Bronchus fibroblast of lung (primary cell): ENCODE measurements around the gene TBC1D3L. TPM values are rescaled to one million over a fixed set of nuclear protein-coding genes. Genes with fewer than 3 reads are reported as not detected.

Source experiments
- total RNA-seq: library from RNA; depleted of rRNA; stranded (reverse); fragments of >200 nt; gene quantifications from 2 replicates; pipeline ENCODE4 v1.2.3, GENCODE V29; 2015

Gene TBC1D3L
- 1.6 and 2.0 TPM in 2 replicates for total RNA-seq

DNA sequence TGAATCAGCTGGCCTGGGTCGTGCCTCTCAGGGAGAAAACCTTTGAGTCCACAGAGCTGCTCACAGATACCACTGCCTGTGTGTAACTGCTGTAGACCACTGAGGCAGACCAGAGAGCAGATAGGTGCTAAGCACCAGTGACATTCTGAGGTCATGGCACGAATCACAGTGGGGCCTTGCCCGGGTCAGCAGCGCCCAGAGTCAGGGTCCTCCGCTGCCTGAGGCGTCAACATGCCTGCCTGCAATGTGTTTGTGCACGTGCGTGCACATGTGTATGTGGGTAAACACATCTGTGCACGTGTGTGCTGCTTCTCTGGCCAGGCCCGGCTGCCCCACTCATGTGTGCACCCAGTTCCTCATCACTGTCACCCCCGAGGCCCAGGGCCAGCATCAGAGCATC is at the start of gene TBC1D3L:
TBC1D3L (minus strand) TSS at position 101 of the 400 bp plus-strand sequence. CDS start 1,540 bp downstream, outside the sequence.

GRCh38 chr17:38003676-38004075 is 14.8 kb upstream of the TBC1D3L start, which contains the start of gene TBC1D3D:
TBC1D3D (plus strand) TSS chr17:38003976; CDS start chr17:38005561, 1,585 bp downstream.

Other genes starting within 250 kb of the TBC1D3L start
- gene HNF1B, start 244.0 kb downstream of the TBC1D3L start, total RNA-seq, result not detected in 2 replicates
- not detected in 2 replicates for gene TBC1D3K, start 64.6 kb downstream of the TBC1D3L start, total RNA-seq
- gene TBC1D3D, start 14.9 kb upstream of the TBC1D3L start, total RNA-seq, result not detected in 2 replicates
- not detected in 2 replicates for gene TBC1D3C, start 79.6 kb upstream of the TBC1D3L start, total RNA-seq
- gene TBC1D3E, start 138.9 kb upstream of the TBC1D3L start, total RNA-seq, result not detected in 2 replicates
- gene TBC1D3, start 203.5 kb upstream of the TBC1D3L start, total RNA-seq, result not detected in 2 replicates